ENCODE results near the gene NGEF. TPM values are rescaled to one million over a fixed set of nuclear protein-coding genes. Genes with fewer than 3 reads are reported as not detected.

NGEF gene
- polyA plus RNA-seq, 3 donors = 2.1 to 3.5 (median 2.4) TPM

GRCh38 chr2:233005096-233005495 is 8.0 kb downstream of the NGEF start:
- no peak for DNase-seq (ENCODE audit: extremely low read depth in 1 of 11, low read depth in 9 of 11, low spot score in 4 of 11)

- DNase-seq (ENCODE audit: extremely low read depth in 1 of 11, low read depth in 9 of 11, low spot score in 4 of 11) = no peak
Measured at GRCh38 chr2:233003658-233004555, 9.1 kb downstream of the NGEF start.

DNA sequence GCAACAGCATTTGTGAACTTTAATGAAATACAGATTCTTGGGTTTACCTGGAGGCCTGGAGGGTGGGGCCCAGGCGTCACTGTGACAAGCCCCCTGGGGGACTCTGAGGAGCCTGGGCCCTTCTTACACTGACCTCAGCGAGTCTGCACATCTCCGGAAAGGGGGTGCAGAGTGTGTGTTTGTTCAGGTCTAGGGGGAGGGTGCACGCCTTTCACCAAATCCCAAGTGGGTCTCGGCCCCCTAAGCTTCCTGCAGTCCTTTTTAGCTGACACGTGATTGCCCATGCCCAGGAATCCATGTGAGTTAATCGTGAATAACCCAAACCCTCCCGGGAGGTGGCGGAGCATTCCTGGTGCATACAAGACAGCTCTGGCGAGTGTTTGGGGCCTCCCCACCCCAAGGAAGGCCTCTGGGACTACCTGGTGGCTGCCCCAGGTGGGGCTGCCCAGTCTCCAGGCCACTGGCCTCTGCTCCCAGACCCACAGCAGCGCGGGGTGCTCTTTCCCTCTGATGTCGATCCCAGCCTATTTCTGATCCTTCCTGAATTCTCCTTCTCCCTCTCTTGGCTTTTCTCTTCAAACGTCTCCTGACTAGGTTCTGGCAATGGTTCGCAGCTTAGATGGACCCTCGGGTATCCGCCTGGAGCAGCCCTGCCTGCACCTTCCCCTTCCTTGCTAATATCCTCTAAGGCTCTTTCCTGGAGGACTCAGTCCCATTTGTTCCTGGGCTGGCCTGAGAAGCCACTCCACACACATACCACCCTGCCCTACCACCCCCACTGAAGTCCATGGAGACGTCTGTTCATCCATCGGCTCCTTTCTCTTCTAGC is 10.0 kb downstream of the NGEF start:
- no peak for DNase-seq (ENCODE audit: extremely low read depth in 1 of 11, low read depth in 9 of 11, low spot score in 4 of 11)

DNA sequence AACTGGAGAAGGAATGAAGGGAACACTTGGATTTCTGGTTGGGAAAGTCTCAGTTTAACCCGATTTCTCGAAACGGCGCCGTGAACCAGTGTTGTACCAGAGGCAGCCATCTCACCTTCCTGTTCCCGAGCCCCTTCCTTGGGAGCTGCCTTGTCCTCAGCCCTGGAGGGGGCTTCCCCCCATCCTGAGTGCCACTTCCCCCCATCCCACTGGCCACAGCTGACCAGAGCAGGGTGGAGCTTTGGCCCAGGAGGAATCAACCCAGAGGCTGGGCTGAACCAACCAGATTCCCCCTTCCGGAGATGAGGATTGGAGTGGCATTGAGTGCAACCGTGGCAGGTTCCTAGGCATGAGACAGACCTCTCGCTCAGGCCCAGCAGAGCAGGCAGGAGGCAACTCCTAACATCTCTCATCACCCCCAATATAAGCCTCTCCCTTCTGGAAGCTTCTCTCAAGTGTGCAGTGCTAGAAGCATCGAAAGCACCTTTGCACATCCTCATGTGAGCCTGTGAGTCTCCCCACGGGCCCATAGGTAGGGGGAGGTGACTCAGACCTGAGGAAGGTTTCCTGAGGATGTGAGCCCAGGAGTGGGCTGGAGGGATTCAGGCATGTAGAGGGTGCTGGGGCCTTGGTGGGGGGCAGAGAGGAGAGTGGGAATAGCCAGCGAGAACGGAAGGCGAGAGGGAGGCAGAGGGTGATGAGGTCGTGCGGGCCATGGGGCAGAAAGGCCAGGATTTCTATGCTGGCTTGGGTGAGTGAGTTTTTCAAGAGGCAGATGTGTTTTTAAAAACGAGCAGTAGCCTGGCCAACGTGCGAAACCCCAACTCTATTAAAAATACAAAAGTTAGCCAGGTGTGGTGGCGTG is 11.9 kb downstream of the NGEF start:
- no peak for DNase-seq (ENCODE audit: extremely low read depth in 1 of 11, low read depth in 9 of 11, low spot score in 4 of 11)

GRCh38 chr2:232999354-232999753 is 13.7 kb downstream of the NGEF start:
- no peak for DNase-seq (ENCODE audit: extremely low read depth in 1 of 11, low read depth in 9 of 11, low spot score in 4 of 11)

GRCh38 chr2:232998666-232998985 is 14.4 kb downstream of the NGEF start:
- no peak for DNase-seq (ENCODE audit: extremely low read depth in 1 of 11, low read depth in 9 of 11, low spot score in 4 of 11)

GRCh38 chr2:232997749-232998665 is 15.0 kb downstream of the NGEF start:
- no peak for DNase-seq (ENCODE audit: extremely low read depth in 1 of 11, low read depth in 9 of 11, low spot score in 4 of 11)

DNA sequence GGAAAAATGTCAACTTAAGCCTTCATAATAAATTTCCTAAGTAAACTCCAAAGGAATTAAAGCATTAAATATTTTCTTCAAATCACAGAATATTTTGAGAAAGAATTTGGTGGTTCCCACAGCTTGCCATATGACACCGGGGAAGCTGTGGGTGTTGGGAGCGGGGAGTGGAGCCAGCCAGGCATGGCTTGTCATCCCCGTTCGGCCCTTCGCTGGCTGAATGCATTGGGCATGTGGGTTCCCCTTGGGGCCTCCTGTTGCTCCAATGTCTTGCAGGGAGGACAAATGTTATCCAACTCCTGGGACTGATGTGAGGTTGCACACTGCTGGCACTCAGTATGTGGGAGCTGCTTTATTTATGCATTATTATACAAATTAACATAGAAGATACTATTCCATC is 18.6 kb downstream of the NGEF start:
- DNase-seq (ENCODE audit: extremely low read depth in 1 of 11, low read depth in 9 of 11, low spot score in 4 of 11) = no peak

GRCh38 chr2:232993231-232993821 is 19.7 kb downstream of the NGEF start:
- DNase-seq (ENCODE audit: extremely low read depth in 1 of 11, low read depth in 9 of 11, low spot score in 4 of 11) = no peak

DNA sequence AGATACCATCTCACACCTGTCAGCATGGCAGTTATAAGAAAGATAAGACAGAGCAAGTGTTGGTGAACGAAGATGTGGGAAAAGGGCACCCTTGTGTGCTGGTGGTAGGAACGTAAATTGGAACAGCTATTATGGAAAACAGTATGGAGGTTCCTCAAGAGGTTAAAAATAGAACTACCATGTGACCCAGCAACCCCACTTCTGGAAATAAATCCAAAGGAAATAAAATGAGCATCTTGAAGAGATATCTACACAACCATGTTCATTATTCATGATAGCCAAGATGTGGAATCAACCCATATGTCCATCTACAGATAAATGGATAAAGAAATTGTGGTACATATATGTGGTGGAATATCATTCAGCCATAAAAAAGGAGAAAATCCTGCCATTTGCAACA is 26.9 kb downstream of the NGEF start:
- DNase-seq (ENCODE audit: extremely low read depth in 1 of 11, low read depth in 9 of 11, low spot score in 4 of 11) = no peak

DNA sequence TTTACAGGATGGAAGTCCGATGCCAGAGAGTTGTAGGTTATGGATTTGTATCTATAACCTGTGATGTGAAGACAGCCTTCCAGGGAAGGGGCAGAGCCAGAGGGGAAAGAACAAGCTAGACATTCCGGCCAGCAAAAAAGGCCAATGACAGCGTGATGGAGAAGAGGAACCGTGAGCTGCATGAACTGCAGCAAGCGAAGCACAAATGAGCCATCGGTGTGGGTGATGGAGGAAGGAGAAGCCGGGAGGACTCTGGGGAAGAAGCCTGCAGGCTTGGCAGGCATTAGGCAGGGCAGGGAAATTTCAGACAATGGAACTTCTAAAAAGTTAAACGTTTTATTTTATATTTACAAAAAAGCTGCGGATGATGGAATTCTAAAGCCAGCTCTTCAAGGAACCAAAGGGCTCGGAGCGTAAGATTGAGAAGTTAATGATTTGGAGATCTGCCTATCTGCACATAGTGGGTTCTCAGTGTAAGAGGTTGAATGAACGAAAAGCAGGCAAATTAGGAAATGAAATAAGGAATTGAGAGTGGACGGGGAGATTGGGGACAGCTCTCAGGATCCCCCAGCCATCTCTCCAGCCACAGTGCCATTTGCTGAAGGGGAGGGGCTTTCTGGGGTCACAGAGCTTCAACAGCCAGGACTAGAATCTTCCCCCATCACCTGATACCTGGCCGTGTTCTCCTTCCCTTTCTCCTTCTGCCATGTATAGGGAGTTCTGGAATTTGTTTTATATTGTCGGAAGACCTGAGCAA is 28.4 kb downstream of the NGEF start:
- DNase-seq (ENCODE audit: extremely low read depth in 1 of 11, low read depth in 9 of 11, low spot score in 4 of 11) = no peak

- no peak for DNase-seq (ENCODE audit: extremely low read depth in 1 of 11, low read depth in 9 of 11, low spot score in 4 of 11)
Measured at GRCh38 chr2:232983669-232984140, 29.4 kb downstream of the NGEF start.

DNA sequence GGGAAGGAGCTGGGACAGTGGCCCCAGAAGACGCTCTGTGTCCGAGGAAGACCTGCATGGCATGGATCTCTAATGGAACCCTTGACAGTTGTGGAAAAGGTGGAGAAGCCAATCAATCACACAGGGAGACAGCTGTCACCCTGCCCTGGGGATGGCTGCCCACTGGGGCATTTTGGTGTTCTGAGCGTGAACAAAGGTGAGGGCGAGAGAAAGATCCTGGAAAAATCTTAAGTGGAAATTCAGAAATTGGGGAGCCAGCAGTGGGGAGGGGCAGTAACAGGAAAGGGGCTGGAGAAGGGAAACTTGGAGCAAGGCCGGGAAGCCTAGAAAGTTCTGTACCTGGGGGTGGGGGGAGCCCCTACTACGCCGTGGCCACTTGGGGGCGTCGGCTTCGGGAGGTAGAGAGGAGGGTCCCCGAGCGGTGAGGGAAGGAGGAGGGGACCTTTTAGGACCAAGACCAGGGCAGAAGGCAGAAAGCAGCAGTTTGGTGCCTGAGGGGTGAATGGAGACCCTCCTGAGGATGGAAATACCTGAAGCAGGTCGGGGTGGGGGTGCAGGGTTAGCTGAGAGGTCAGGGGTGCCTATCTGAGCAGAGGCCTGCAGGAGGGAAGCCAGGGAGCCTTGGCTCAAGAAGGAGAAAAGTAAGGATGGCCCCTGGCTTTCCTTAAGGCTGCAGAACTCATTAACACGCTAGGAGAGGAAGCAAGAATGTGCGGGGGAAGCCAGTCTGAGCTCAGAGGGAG is 30.0 kb downstream of the NGEF start:
- no peak for DNase-seq (ENCODE audit: extremely low read depth in 1 of 11, low read depth in 9 of 11, low spot score in 4 of 11)

- DNase-seq (ENCODE audit: extremely low read depth in 1 of 11, low read depth in 9 of 11, low spot score in 4 of 11) = no peak
Measured at GRCh38 chr2:232981767-232982360, 31.2 kb downstream of the NGEF start.

DNA sequence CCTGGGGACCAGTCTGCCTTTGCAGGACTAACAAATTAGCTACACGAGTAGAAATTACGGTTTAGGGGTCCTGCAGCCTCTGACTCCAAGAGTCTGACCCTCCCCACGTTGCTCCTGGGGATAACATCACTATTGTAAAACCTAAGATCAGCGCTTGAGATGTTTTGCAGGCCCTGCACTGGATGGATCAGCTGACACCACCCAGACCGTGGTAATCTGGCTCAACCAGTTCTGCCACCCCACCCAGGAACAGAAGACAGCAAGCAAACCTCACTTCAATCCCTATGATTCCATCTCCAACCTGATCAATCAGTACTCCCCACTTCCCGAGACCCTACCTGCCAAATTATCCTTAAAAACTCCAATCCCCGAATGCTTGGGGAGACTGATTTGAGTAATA is 31.7 kb downstream of the NGEF start:
- DNase-seq (ENCODE audit: extremely low read depth in 1 of 11, low read depth in 9 of 11, low spot score in 4 of 11) = no peak

DNA sequence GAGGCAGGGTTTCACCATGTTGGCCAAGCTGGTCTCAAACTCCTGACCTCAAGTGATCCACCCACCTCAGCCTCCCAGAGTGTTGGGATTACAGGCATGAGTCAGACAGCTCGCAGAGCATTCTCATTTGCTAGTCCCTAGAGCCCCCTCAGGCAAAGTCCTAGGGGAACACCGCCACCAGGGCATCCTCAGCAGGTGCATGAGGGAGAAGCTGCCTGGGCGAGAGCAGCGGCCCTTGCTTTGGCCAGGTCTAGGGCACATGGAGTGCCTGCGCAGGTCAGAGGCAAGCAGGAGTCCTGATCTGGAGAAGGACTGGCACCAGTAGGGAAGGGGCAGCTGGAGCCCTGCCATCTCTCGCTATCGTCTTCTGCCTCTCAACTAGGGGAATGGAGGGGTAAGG is 32.4 kb downstream of the NGEF start:
- no peak for DNase-seq (ENCODE audit: extremely low read depth in 1 of 11, low read depth in 9 of 11, low spot score in 4 of 11)
